Osteocyte (in vitro differentiated cells): ENCODE data around the gene EIF2D. TPM values are rescaled to one million over a fixed set of nuclear protein-coding genes. Genes with fewer than 3 reads are reported as not detected.

Source experiments
- DNase-seq: peaks from one replicate; pipeline ENCODE4 v3.0.0; 2021; ENCODE audit warnings: mixed read lengths; ENCODE audit not compliant: unreplicated experiment; ENCODE audit errors: extremely low spot score
- H3K27ac Mint-ChIP-seq: one replicate; pipeline ENCODE4 v1.8.0; 2021; ENCODE audit warnings: mild to moderate bottlenecking, mixed read lengths; ENCODE audit not compliant: unreplicated experiment
- H3K27me3 Mint-ChIP-seq: one replicate; pipeline ENCODE4 v1.8.0; 2021; ENCODE audit warnings: mixed read lengths; ENCODE audit not compliant: unreplicated experiment
- H3K36me3 Mint-ChIP-seq: one replicate; pipeline ENCODE4 v1.8.0; 2021; ENCODE audit warnings: mixed read lengths; ENCODE audit not compliant: unreplicated experiment
- H3K4me1 Mint-ChIP-seq: one replicate; pipeline ENCODE4 v1.8.0; 2021; ENCODE audit warnings: mixed read lengths; ENCODE audit not compliant: unreplicated experiment
- H3K4me3 Mint-ChIP-seq: one replicate; pipeline ENCODE4 v1.8.0; 2021; ENCODE audit warnings: mild to moderate bottlenecking, moderate library complexity, mixed read lengths; ENCODE audit not compliant: unreplicated experiment
- H3K9me3 Mint-ChIP-seq: one replicate; pipeline ENCODE4 v1.8.0; 2021; ENCODE audit warnings: mixed read lengths; ENCODE audit not compliant: unreplicated experiment
- total RNA-seq: library from RNA; stranded (reverse); gene quantifications from 2 replicates; pipeline ENCODE4 v1.2.1, GENCODE V29; 2021
- TF ChIP-seq, protein P1 (sequence below): fragments of 200-600 bp; sonication (generic); IDR thresholded peaks from 2 replicates; pipeline ENCODE4 v1.5.0; 2021; ENCODE audit warnings: antibody characterized with exemption, mild to moderate bottlenecking, moderate library complexity

EIF2D gene
- total RNA-seq, 1 donor from 2014 or later = 56.8 TPM

DNA sequence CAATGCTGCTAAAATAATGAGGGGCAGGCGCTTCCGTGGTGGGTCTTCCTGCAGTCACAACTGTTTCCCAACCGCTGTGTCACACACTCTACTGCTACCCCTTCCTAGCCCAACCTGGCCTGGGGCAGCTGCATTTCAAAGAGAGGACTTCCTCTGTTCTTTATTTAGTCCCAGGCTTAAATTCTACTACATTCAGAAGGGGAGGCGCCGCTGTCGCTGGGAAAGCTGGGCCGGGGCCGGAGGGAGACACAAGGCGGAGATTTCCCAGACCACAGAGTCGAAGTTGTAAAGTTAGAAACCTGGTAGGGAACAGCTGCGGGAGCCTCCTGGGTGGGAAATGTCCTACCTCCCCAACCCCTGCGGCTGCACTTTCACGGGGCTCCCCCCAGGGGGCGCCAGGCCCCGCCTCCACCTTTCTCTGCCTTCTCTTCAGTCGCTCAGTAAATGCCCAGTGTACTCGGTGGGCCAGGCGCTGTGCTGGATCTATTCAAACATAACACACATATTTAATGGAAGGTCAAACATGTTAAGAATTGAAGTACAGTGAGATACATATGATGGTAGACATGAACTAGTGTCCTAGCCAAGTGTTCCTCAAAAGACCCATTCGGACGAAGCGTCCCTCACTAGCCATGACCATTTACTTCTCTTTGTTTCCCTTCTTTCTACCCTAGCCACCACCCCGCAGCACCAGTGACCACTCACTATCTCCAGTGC lies 46.2 kb upstream of the EIF2D start:
- no peak overlapping the region for H3K27ac Mint-ChIP-seq
- H3K4me3 Mint-ChIP-seq = no peak overlapping the region
- peaks cover 13% of the 10 kb centered on the region for H3K4me1 Mint-ChIP-seq
- TF ChIP-seq, protein P1, sequence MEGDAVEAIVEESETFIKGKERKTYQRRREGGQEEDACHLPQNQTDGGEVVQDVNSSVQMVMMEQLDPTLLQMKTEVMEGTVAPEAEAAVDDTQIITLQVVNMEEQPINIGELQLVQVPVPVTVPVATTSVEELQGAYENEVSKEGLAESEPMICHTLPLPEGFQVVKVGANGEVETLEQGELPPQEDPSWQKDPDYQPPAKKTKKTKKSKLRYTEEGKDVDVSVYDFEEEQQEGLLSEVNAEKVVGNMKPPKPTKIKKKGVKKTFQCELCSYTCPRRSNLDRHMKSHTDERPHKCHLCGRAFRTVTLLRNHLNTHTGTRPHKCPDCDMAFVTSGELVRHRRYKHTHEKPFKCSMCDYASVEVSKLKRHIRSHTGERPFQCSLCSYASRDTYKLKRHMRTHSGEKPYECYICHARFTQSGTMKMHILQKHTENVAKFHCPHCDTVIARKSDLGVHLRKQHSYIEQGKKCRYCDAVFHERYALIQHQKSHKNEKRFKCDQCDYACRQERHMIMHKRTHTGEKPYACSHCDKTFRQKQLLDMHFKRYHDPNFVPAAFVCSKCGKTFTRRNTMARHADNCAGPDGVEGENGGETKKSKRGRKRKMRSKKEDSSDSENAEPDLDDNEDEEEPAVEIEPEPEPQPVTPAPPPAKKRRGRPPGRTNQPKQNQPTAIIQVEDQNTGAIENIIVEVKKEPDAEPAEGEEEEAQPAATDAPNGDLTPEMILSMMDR = peak; percentile 58
- H3K27me3 Mint-ChIP-seq = peaks cover 43% of the 10 kb centered on the region
- H3K36me3 Mint-ChIP-seq = no peaks in the 10 kb centered on the region
- no peak for DNase-seq
- H3K9me3 Mint-ChIP-seq = no peaks in the 10 kb centered on the region

DNA sequence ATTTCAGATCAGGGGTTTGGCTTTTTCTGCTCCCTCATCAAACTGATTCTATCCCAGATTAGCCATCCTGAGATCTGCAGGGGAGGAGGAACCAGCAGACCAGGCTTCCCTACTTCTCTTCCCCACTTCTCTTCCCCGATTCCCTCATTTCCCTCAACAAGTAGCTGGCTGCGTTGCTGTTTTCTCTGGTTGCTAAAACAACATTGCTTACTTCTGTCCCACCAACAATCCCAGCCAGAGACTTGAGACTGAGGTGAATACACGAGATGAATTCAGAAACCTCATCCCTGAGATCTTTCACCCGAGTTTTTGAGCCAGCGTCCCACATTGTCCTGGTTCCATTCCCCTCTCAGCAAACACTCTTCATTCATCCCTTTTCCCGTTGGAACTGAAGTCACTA lies 45.5 kb upstream of the EIF2D start:
- DNase-seq = no peak
- TF ChIP-seq, protein P1 = no peak
- Mint-ChIP-seq H3K27me3 (peaks cover 37% of the 10 kb centered on the region), H3K4me1 (peaks cover 15% of the 10 kb centered on the region), H3K36me3 (no peaks in the 10 kb centered on the region), H3K27ac (no peak overlapping the region), H3K9me3 (no peaks in the 10 kb centered on the region), H3K4me3 (no peak overlapping the region)

DNA sequence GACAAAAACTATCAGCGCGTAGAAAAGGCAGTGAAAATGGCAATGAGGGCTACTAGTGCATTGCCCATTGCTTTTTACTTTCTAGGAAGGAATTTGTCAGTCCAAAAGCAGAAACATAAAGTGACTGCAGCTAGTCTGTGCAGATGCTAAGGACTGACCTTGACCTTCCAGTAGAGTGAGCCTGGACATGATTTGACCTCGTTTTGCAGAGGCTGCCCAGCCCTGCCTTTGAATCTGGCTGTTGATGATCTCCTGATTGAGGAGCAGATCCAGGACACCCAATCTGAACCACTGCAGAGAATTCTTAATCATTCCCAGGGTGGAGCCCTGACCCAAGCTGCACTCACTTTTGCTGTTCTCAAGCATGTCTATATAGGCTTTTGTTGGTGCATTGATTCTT lies 44.7 kb upstream of the EIF2D start:
- TF ChIP-seq, protein P1 = no peak
- peaks cover 28% of the 10 kb centered on the region for H3K27me3 Mint-ChIP-seq
- H3K27ac Mint-ChIP-seq = no peak overlapping the region
- DNase-seq = no peak
- no peak overlapping the region for H3K4me3 Mint-ChIP-seq
- H3K4me1 Mint-ChIP-seq = peaks cover 20% of the 10 kb centered on the region
- H3K36me3 Mint-ChIP-seq = no peaks in the 10 kb centered on the region
- no peaks in the 10 kb centered on the region for H3K9me3 Mint-ChIP-seq

DNA sequence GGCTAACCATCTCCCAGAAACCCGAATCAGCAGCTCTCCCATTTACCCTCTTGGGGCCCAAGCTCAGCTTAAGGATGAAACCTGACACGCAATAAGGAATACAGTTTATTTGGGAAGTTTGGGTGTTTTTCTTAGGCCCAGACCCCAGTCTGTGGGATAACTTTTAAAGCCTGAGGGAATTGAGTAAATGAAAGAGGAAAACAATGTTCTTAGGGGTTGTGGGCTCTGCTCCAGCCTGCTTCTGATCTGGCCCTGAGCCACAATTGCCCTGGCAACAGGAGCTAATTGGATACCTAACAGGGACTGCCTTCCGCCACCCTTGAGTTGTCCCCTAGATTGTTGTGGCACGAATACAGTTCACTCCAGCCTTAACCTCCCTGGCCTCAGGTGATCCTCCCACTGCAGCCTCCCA lies 43.2 kb upstream of the EIF2D start:
- no peaks in the 10 kb centered on the region for H3K9me3 Mint-ChIP-seq
- peaks cover 20% of the 10 kb centered on the region for H3K4me1 Mint-ChIP-seq
- no peak overlapping the region for H3K27ac Mint-ChIP-seq
- TF ChIP-seq, protein P1 = no peak
- H3K4me3 Mint-ChIP-seq = no peak overlapping the region
- DNase-seq = no peak
- H3K36me3 Mint-ChIP-seq = no peaks in the 10 kb centered on the region
- H3K27me3 Mint-ChIP-seq = peaks cover 20% of the 10 kb centered on the region

DNA sequence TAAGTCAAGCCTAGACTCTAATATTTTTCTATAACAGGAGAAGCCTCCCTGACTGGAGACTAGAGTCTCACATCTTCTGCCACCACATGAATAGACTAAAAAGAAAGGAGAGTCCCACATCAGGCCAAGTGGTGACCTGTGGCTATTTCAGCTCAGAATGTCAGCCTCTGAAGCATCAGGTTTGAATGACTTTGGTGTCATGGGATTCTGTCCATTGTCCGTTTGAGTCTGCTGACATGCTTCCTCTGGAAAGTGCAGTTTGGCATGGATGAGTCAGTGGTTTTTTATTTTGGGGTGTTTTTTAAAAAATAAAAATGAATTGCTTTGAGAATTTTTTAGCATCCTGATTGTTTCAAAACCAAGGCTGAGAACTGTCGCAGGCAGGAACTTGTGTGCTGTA lies 42.6 kb upstream of the EIF2D start:
- no peak overlapping the region for H3K27ac Mint-ChIP-seq
- no peaks in the 10 kb centered on the region for H3K9me3 Mint-ChIP-seq
- peaks cover 20% of the 10 kb centered on the region for H3K27me3 Mint-ChIP-seq
- no peaks in the 10 kb centered on the region for H3K36me3 Mint-ChIP-seq
- no peak for DNase-seq
- TF ChIP-seq, protein P1 = no peak
- no peak overlapping the region for H3K4me3 Mint-ChIP-seq
- H3K4me1 Mint-ChIP-seq = peaks cover 20% of the 10 kb centered on the region
